Measurements from ENCODE around the gene ASS1.

ASS1 gene

DNA sequence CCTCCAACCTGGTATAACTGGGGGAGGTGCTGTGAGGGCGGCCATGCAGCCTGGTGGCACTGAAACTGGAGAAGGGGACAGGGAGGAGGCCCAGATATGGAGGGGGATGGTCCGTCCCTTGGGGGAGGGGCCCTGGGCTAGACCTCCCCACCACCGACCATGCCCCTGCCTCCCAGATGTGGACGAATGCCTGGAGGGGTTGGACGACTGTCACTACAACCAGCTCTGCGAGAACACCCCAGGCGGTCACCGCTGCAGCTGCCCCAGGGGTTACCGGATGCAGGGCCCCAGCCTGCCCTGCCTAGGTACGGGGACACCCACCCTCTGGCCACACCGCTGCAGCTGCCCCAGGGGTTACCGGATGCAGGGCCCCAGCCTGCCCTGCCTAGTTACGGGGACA lies 15.4 kb upstream of the ASS1 start:
- no peak for DNase-seq (ENCODE audit: low read depth)
- TF ChIP-seq, protein P1, sequence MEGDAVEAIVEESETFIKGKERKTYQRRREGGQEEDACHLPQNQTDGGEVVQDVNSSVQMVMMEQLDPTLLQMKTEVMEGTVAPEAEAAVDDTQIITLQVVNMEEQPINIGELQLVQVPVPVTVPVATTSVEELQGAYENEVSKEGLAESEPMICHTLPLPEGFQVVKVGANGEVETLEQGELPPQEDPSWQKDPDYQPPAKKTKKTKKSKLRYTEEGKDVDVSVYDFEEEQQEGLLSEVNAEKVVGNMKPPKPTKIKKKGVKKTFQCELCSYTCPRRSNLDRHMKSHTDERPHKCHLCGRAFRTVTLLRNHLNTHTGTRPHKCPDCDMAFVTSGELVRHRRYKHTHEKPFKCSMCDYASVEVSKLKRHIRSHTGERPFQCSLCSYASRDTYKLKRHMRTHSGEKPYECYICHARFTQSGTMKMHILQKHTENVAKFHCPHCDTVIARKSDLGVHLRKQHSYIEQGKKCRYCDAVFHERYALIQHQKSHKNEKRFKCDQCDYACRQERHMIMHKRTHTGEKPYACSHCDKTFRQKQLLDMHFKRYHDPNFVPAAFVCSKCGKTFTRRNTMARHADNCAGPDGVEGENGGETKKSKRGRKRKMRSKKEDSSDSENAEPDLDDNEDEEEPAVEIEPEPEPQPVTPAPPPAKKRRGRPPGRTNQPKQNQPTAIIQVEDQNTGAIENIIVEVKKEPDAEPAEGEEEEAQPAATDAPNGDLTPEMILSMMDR (conservative IDR thresholded peaks at IDR 0.05; ENCODE audit: control insufficient read depth, insufficient read depth, low read depth, low read length) = no peak
- no peak overlapping the region for H3K4me3 ChIP-seq (ENCODE audit: control insufficient read depth, low read depth, low read length)

GRCh38 chr9:130429831-130430230 lies 14.9 kb upstream of the ASS1 start:
- TF ChIP-seq, protein P1 (conservative IDR thresholded peaks at IDR 0.05; ENCODE audit: control insufficient read depth, insufficient read depth, low read depth, low read length) = no peak
- no peak for DNase-seq (ENCODE audit: low read depth)
- H3K4me3 ChIP-seq (ENCODE audit: control insufficient read depth, low read depth, low read length) = no peak overlapping the region

DNA sequence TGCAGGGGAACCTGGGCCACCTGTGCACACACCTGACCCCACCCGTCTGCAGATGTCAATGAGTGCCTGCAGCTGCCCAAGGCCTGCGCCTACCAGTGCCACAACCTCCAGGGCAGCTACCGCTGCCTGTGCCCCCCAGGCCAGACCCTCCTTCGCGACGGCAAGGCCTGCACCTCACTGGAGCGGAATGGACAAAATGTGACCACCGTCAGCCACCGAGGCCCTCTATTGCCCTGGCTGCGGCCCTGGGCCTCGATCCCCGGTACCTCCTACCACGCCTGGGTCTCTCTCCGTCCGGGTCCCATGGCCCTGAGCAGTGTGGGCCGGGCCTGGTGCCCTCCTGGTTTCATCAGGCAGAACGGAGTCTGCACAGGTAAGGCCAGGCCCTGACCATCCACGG lies 14.5 kb upstream of the ASS1 start:
- no peak for DNase-seq (ENCODE audit: low read depth)
- no peak overlapping the region for H3K4me3 ChIP-seq (ENCODE audit: control insufficient read depth, low read depth, low read length)
- TF ChIP-seq, protein P1 (conservative IDR thresholded peaks at IDR 0.05; ENCODE audit: control insufficient read depth, insufficient read depth, low read depth, low read length) = no peak

GRCh38 chr9:130430734-130431535 lies 13.8 kb upstream of the ASS1 start:
- TF ChIP-seq, protein P1 (conservative IDR thresholded peaks at IDR 0.05; ENCODE audit: control insufficient read depth, insufficient read depth, low read depth, low read length) = no peak
- no peak overlapping the region for H3K4me3 ChIP-seq (ENCODE audit: control insufficient read depth, low read depth, low read length)
- DNase-seq (ENCODE audit: low read depth) = no peak

GRCh38 chr9:130431536-130432303 lies 13.0 kb upstream of the ASS1 start:
- H3K4me3 ChIP-seq (ENCODE audit: control insufficient read depth, low read depth, low read length) = no peak overlapping the region
- no peak for DNase-seq (ENCODE audit: low read depth)
- TF ChIP-seq, protein P1 (conservative IDR thresholded peaks at IDR 0.05; ENCODE audit: control insufficient read depth, insufficient read depth, low read depth, low read length) = no peak

GRCh38 chr9:130432362-130432761 lies 12.4 kb upstream of the ASS1 start:
- TF ChIP-seq, protein P1 (conservative IDR thresholded peaks at IDR 0.05; ENCODE audit: control insufficient read depth, insufficient read depth, low read depth, low read length) = no peak

More at GRCh38 chr9:130432362-130432761, 12.4 kb upstream of the ASS1 start:
- DNase-seq (ENCODE audit: low read depth) = no peak
- H3K4me3 ChIP-seq (ENCODE audit: control insufficient read depth, low read depth, low read length) = no peak overlapping the region
